ENCODE results near the gene OTOG.

DNA sequence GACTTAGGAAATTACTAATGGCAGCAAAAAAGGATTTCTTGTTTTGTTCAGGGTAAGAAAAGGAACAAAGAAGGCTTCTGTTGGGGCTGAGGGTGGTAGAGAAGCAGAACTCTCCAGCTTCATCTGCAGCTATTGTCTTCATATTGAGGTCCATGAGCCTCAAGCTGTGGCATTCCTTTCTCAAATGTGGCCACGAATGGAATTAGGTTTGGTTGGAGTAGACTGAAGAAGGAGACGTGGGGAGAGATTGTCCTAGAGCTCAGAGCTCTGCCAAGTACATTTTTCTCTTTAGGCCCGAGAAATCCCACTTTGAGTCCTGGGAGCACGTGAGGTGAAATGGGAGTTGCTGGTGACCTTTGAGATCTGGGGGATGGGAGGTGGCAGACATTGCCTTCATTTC is 146.5 kb downstream of the OTOG start:
- TF ChIP-seq, protein P1, sequence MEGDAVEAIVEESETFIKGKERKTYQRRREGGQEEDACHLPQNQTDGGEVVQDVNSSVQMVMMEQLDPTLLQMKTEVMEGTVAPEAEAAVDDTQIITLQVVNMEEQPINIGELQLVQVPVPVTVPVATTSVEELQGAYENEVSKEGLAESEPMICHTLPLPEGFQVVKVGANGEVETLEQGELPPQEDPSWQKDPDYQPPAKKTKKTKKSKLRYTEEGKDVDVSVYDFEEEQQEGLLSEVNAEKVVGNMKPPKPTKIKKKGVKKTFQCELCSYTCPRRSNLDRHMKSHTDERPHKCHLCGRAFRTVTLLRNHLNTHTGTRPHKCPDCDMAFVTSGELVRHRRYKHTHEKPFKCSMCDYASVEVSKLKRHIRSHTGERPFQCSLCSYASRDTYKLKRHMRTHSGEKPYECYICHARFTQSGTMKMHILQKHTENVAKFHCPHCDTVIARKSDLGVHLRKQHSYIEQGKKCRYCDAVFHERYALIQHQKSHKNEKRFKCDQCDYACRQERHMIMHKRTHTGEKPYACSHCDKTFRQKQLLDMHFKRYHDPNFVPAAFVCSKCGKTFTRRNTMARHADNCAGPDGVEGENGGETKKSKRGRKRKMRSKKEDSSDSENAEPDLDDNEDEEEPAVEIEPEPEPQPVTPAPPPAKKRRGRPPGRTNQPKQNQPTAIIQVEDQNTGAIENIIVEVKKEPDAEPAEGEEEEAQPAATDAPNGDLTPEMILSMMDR (tag by site-specific recombination; IDR thresholded peaks at IDR 0.05) = no peak
- TF ChIP-seq ZNF175 (tag by site-specific recombination; IDR thresholded peaks at IDR 0.05) (no peak), ZNF776 (tag by site-specific recombination; IDR thresholded peaks at IDR 0.05; ENCODE audit: borderline replicate concordance) (no peak), ZNF274 (IDR thresholded peaks at IDR 0.05; ENCODE audit: low read length) (no peak), ZNF274 (tag by site-specific recombination; IDR thresholded peaks at IDR 0.05; ENCODE audit: borderline replicate concordance) (no peak), ZBTB1 (tag by site-specific recombination; IDR thresholded peaks at IDR 0.05) (no peak), ZNF416 (tag by site-specific recombination; IDR thresholded peaks at IDR 0.05) (no peak)

Data from HEK293 (cell line).